ENCODE results near the gene TMEM82.
A peak's percentile ranks its signal among the peaks of the same experiment; 100 is the strongest.

GRCh38 chr1:15719381-15720120, 22.7 kb upstream of the TMEM82 start:
- TF ChIP-seq CTCF (IDR thresholded peaks at IDR 0.05; ENCODE audit: low read length) (peak; percentile 30; the same call in 1 of the 2 replicates), EZH2 (IDR thresholded peaks at IDR 0.05; ENCODE audit: borderline replicate concordance, low read length) (no peak)

Data from OCI-LY1 (cell line).